Measurements from ENCODE around the gene MRPS15.

DNA sequence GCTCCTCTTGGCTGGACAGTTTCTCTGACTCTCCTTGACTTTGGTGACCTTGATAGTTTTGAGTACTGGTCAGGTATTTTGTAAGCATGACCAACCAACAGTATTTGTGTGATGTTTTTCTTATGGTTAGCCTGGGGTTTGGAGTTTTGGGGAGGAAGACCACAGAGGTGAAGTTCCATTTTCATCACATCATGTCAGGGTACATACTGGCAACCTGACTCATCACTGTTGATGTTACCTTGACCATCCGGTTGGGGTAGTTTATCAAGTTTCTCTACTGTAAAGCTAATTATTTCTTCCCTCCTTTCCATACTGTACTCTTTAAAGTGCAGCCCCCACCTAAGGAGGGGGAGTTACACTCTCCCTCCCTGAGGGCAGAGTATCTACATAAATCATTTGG, 27.4 kb downstream of the MRPS15 start:
- TF ChIP-seq, protein P1, sequence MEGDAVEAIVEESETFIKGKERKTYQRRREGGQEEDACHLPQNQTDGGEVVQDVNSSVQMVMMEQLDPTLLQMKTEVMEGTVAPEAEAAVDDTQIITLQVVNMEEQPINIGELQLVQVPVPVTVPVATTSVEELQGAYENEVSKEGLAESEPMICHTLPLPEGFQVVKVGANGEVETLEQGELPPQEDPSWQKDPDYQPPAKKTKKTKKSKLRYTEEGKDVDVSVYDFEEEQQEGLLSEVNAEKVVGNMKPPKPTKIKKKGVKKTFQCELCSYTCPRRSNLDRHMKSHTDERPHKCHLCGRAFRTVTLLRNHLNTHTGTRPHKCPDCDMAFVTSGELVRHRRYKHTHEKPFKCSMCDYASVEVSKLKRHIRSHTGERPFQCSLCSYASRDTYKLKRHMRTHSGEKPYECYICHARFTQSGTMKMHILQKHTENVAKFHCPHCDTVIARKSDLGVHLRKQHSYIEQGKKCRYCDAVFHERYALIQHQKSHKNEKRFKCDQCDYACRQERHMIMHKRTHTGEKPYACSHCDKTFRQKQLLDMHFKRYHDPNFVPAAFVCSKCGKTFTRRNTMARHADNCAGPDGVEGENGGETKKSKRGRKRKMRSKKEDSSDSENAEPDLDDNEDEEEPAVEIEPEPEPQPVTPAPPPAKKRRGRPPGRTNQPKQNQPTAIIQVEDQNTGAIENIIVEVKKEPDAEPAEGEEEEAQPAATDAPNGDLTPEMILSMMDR (conservative IDR thresholded peaks at IDR 0.05) = no peak
- no peak for TF ChIP-seq ZFX (IDR thresholded peaks at IDR 0.05)
